IPS-15b (cell line): Measurements from ENCODE around the gene THSD4.

ENCODE experiments used
- H3K27me3 ChIP-seq: one replicate; pipeline ENCODE4 v1.6.1; 2013; ENCODE audit warnings: low read length; ENCODE audit not compliant: control insufficient read depth, insufficient read depth
- H3K36me3 ChIP-seq: one replicate; pipeline ENCODE4 v1.6.1; 2013; ENCODE audit warnings: low read length; ENCODE audit not compliant: control insufficient read depth, insufficient read depth
- H3K4me1 ChIP-seq: one replicate; pipeline ENCODE4 v1.6.1; 2013; ENCODE audit warnings: mild to moderate bottlenecking, low read length; ENCODE audit not compliant: control insufficient read depth, insufficient read depth
- H3K4me3 ChIP-seq: one replicate; pipeline ENCODE4 v1.5.1; 2013; ENCODE audit warnings: low read depth, low read length
- H3K9ac ChIP-seq: one replicate; pipeline ENCODE4 v1.6.1; 2013; ENCODE audit warnings: low read depth, mild to moderate bottlenecking, low read length
- H3K9me3 ChIP-seq: one replicate; pipeline ENCODE4 v1.6.1; 2013; ENCODE audit warnings: mild to moderate bottlenecking, low read length; ENCODE audit not compliant: control insufficient read depth, insufficient read depth

The THSD4 gene

GRCh38 chr15:71223516-71223915, 108.2 kb downstream of the THSD4 start:
- Histone ChIP-seq H3K4me3 (no peak overlapping the region), H3K9ac (no peak overlapping the region), H3K4me1 (no peaks in the 10 kb centered on the region), H3K27me3 (no peaks in the 10 kb centered on the region), H3K36me3 (no peaks in the 10 kb centered on the region), H3K9me3 (no peaks in the 10 kb centered on the region)

- no peaks in the 10 kb centered on the region for H3K36me3 ChIP-seq
These were observed 108.8 kb downstream of the THSD4 start for GRCh38 chr15:71224024-71224423.

GRCh38 chr15:71225851-71226250, 110.6 kb downstream of the THSD4 start:
- Histone ChIP-seq H3K9ac (no peak overlapping the region), H3K4me1 (no peaks in the 10 kb centered on the region), H3K4me3 (no peak overlapping the region), H3K9me3 (no peaks in the 10 kb centered on the region), H3K36me3 (no peaks in the 10 kb centered on the region), H3K27me3 (no peaks in the 10 kb centered on the region)

More at GRCh38 chr15:71224024-71224423, 108.8 kb downstream of the THSD4 start:
- Histone ChIP-seq H3K9me3 (no peaks in the 10 kb centered on the region), H3K9ac (no peak overlapping the region), H3K4me3 (no peak overlapping the region), H3K27me3 (no peaks in the 10 kb centered on the region), H3K4me1 (no peaks in the 10 kb centered on the region)

- Histone ChIP-seq H3K4me3 (no peak overlapping the region), H3K9me3 (no peaks in the 10 kb centered on the region), H3K36me3 (no peaks in the 10 kb centered on the region), H3K9ac (no peak overlapping the region), H3K4me1 (no peaks in the 10 kb centered on the region), H3K27me3 (no peaks in the 10 kb centered on the region)
These were observed 111.5 kb downstream of the THSD4 start for GRCh38 chr15:71226536-71227455.

- no peaks in the 10 kb centered on the region for H3K4me1 ChIP-seq
- no peaks in the 10 kb centered on the region for H3K9me3 ChIP-seq
- no peaks in the 10 kb centered on the region for H3K36me3 ChIP-seq
- no peak overlapping the region for H3K9ac ChIP-seq
- no peak overlapping the region for H3K4me3 ChIP-seq
- H3K27me3 ChIP-seq, result no peaks in the 10 kb centered on the region
These were observed 113.1 kb downstream of the THSD4 start for GRCh38 chr15:71228403-71228802.

GRCh38 chr15:71230303-71230702, 115.0 kb downstream of the THSD4 start:
- Histone ChIP-seq H3K9me3 (no peaks in the 10 kb centered on the region), H3K4me3 (no peak overlapping the region), H3K36me3 (no peaks in the 10 kb centered on the region), H3K9ac (no peak overlapping the region), H3K27me3 (no peaks in the 10 kb centered on the region), H3K4me1 (no peaks in the 10 kb centered on the region)

GRCh38 chr15:71231758-71232157, 116.5 kb downstream of the THSD4 start:
- no peaks in the 10 kb centered on the region for H3K27me3 ChIP-seq
- no peaks in the 10 kb centered on the region for H3K36me3 ChIP-seq
- no peak overlapping the region for H3K9ac ChIP-seq
- no peak overlapping the region for H3K4me3 ChIP-seq
- no peaks in the 10 kb centered on the region for H3K9me3 ChIP-seq
- H3K4me1 ChIP-seq, result no peaks in the 10 kb centered on the region

GRCh38 chr15:71232411-71232810, 117.1 kb downstream of the THSD4 start:
- no peak overlapping the region for H3K4me3 ChIP-seq
- no peaks in the 10 kb centered on the region for H3K9me3 ChIP-seq
- no peaks in the 10 kb centered on the region for H3K4me1 ChIP-seq
- H3K9ac ChIP-seq, result no peak overlapping the region
- no peaks in the 10 kb centered on the region for H3K36me3 ChIP-seq
- H3K27me3 ChIP-seq, result no peaks in the 10 kb centered on the region

- H3K9ac ChIP-seq, result no peak overlapping the region
- H3K27me3 ChIP-seq, result no peaks in the 10 kb centered on the region
- no peaks in the 10 kb centered on the region for H3K9me3 ChIP-seq
- no peaks in the 10 kb centered on the region for H3K36me3 ChIP-seq
- no peak overlapping the region for H3K4me3 ChIP-seq
- no peaks in the 10 kb centered on the region for H3K4me1 ChIP-seq
These were observed 122.4 kb downstream of the THSD4 start for GRCh38 chr15:71237456-71238188.

GRCh38 chr15:71238926-71239325, 123.7 kb downstream of the THSD4 start:
- H3K36me3 ChIP-seq, result no peaks in the 10 kb centered on the region
- no peaks in the 10 kb centered on the region for H3K4me1 ChIP-seq
- H3K9me3 ChIP-seq, result no peaks in the 10 kb centered on the region
- H3K27me3 ChIP-seq, result no peaks in the 10 kb centered on the region
- H3K9ac ChIP-seq, result no peak overlapping the region
- no peak overlapping the region for H3K4me3 ChIP-seq

- Histone ChIP-seq H3K4me3 (no peak overlapping the region), H3K9ac (no peak overlapping the region), H3K27me3 (no peaks in the 10 kb centered on the region), H3K9me3 (no peaks in the 10 kb centered on the region), H3K36me3 (no peaks in the 10 kb centered on the region), H3K4me1 (no peaks in the 10 kb centered on the region)
These were observed 124.5 kb downstream of the THSD4 start for GRCh38 chr15:71239592-71240364.
